ENCODE results near the gene ANKRD11.
A peak's percentile ranks its signal among the peaks of the same experiment; 100 is the strongest.
"Not testable (repeated sequence)": the region's sequence is repeated elsewhere in the genome, so short reads cannot be mapped to it uniquely, and the experiment has no call there.

The ANKRD11 gene

GRCh38 chr16:89426736-89427530, 63.4 kb downstream of the ANKRD11 start:
- no peak for DNase-seq

GRCh38 chr16:89425523-89425922, 64.8 kb downstream of the ANKRD11 start:
- no peak for DNase-seq

- DNase-seq: no peak
These were observed 66.6 kb downstream of the ANKRD11 start for GRCh38 chr16:89423681-89424260.

- peak; percentile 18 for DNase-seq
These were observed 67.3 kb downstream of the ANKRD11 start for GRCh38 chr16:89422905-89423630.

- no peak for DNase-seq
These were observed 67.8 kb downstream of the ANKRD11 start for GRCh38 chr16:89422527-89422904.

- not testable (repeated sequence) for DNase-seq
These were observed 69.1 kb downstream of the ANKRD11 start for GRCh38 chr16:89421300-89421699.

GRCh38 chr16:89420204-89420603, 70.2 kb downstream of the ANKRD11 start:
- no peak for DNase-seq

- DNase-seq: no peak
These were observed 72.0 kb downstream of the ANKRD11 start for GRCh38 chr16:89418352-89418751.

- no peak for DNase-seq
These were observed 73.0 kb downstream of the ANKRD11 start for GRCh38 chr16:89417352-89417751.

GRCh38 chr16:89413811-89414585, 76.4 kb downstream of the ANKRD11 start:
- DNase-seq: no peak

GRCh38 chr16:89412811-89413210, 77.5 kb downstream of the ANKRD11 start:
- no peak for DNase-seq

- no peak for DNase-seq
These were observed 79.0 kb downstream of the ANKRD11 start for GRCh38 chr16:89411335-89411850.

- DNase-seq: no peak
These were observed 79.5 kb downstream of the ANKRD11 start for GRCh38 chr16:89410794-89411309.

GRCh38 chr16:89410322-89410721, 80.0 kb downstream of the ANKRD11 start:
- no peak for DNase-seq

GRCh38 chr16:89409161-89409711, 81.1 kb downstream of the ANKRD11 start:
- DNase-seq: no peak

GRCh38 chr16:89408315-89408714, 82.0 kb downstream of the ANKRD11 start:
- DNase-seq: no peak

- no peak for DNase-seq
These were observed 82.4 kb downstream of the ANKRD11 start for GRCh38 chr16:89407925-89408300.

- DNase-seq: no peak
These were observed 83.0 kb downstream of the ANKRD11 start for GRCh38 chr16:89407282-89407924.

- no peak for DNase-seq
These were observed 84.0 kb downstream of the ANKRD11 start for GRCh38 chr16:89406277-89406888.

- DNase-seq: no peak
These were observed 85.8 kb downstream of the ANKRD11 start for GRCh38 chr16:89404561-89404960.

GRCh38 chr16:89402962-89403361, 87.4 kb downstream of the ANKRD11 start:
- DNase-seq: no peak

All from OCI-M1 (cell line).